HepG2 (cell line): ENCODE measurements around the gene HTR2A. TPM values are rescaled to one million over a fixed set of nuclear protein-coding genes. Genes with fewer than 3 reads are reported as not detected.

ENCODE experiments used
- ATAC-seq: fragments of 200-7000 bp; cut with Tn5 transposase; 3 replicates; pipeline ENCODE4 v1.9.1; 2020; ENCODE audit warnings: mild to moderate bottlenecking, moderate library complexity
- BruUV-seq: library from RNA; stranded (reverse); fragments of 400-500 nt; replicated peaks from 2 replicates; lab custom pipeline; 2021; lab: Mats Ljungman, UMichigan
- CTCF ChIA-PET: fragments of 300-600 bp; formaldehyde crosslinking; extraction: SDS; loops from one replicate; lab custom pipeline; 2021; ENCODE audit warnings: low total read pairs, inconsistent platforms, low intra/inter-chr PET ratio; lab: Yijun Ruan, JAX
- POLR2A ChIA-PET: fragments of 350-600 bp; sonication (Branson Sonifier 250); formaldehyde crosslinking; loops from one replicate; lab custom pipeline; 2020; ENCODE audit warnings: antibody characterized with exemption, inconsistent platforms; lab: Yijun Ruan, JAX
- DNase-seq: peaks from one replicate; pipeline ENCODE4 v3.0.0-alpha.2; 2015; ENCODE audit warnings: low spot score
- FAIRE-seq: peaks from 3 replicates; lab custom pipeline; 2011; peaks lifted over from hg19 to GRCh38; lab: Jason Lieb, UNC
- H2AFZ ChIP-seq: one replicate; pipeline ENCODE4 v1.6.1; 2011; ENCODE audit warnings: low read length, inconsistent platforms
- H3K27ac ChIP-seq: fragments of 300-600 bp; 3 replicates; pipeline ENCODE4 v1.8.0; 2011; ENCODE audit warnings: mixed run types, mild to moderate bottlenecking, mixed read lengths, low read length, inconsistent platforms; ENCODE audit not compliant: insufficient read depth; ENCODE audit errors: extremely low read length
- H3K27me3 ChIP-seq, 2 experiments: fragments of 200-600 bp in 1 of 2; 2 replicates in 1 of 2; 3 replicates in 1 of 2; pipeline versions ENCODE4 v1.6.0 to v1.8.0; 2011; ENCODE audit warnings: low read length in 2 of 2, mild to moderate bottlenecking in 2 of 2, moderate library complexity in 2 of 2, inconsistent platforms in 1 of 2; ENCODE audit not compliant: insufficient read depth in 2 of 2, control insufficient read depth in 1 of 2
- H3K36me3 ChIP-seq, 2 experiments: fragments of 200-600 bp in 1 of 2; replicated peaks in 1 of 2; 2 replicates in 1 of 2; 3 replicates in 1 of 2; pipeline versions ENCODE4 v1.5.1 to v1.8.0; 2011; ENCODE audit warnings: low read length in 2 of 2, inconsistent platforms in 1 of 2; ENCODE audit not compliant: insufficient read depth in 2 of 2, control insufficient read depth in 1 of 2
- H3K4me1 ChIP-seq: 2 replicates; pipeline ENCODE4 v1.5.1; 2012; ENCODE audit warnings: low read length, inconsistent platforms; ENCODE audit not compliant: insufficient read depth
- H3K4me2 ChIP-seq: 2 replicates; pipeline ENCODE4 v1.6.0; 2011; ENCODE audit warnings: low read depth, low read length, inconsistent platforms
- H3K4me3 ChIP-seq, 3 experiments: fragments of 200-600 bp in 1 of 3; sonication (generic), shearing (Covaris generic) in 1 of 3; replicated peaks in 1 of 3; 2 replicates each; pipeline ENCODE4 v1.5.1; 2011 to 2016; ENCODE audit warnings: low read length in 3 of 3, inconsistent platforms in 2 of 3, low read depth in 2 of 3, mild to moderate bottlenecking in 2 of 3, control low read depth in 1 of 3, mixed read lengths in 1 of 3; ENCODE audit not compliant: insufficient read depth in 1 of 3
- H3K79me2 ChIP-seq: one replicate; pipeline ENCODE4 v1.6.1; 2011; ENCODE audit warnings: low read length, inconsistent platforms; ENCODE audit not compliant: insufficient read depth
- H3K9ac ChIP-seq: 2 replicates; pipeline ENCODE4 v1.6.0; 2011; ENCODE audit warnings: mild to moderate bottlenecking, low read depth, low read length, inconsistent platforms; ENCODE audit not compliant: insufficient read depth
- H3K9me3 ChIP-seq: 2 replicates; pipeline ENCODE4 v1.5.1; 2012; ENCODE audit warnings: mild to moderate bottlenecking, low read length
- H4K20me1 ChIP-seq: 2 replicates; pipeline ENCODE4 v1.6.0; 2011; ENCODE audit warnings: inconsistent platforms, mild to moderate bottlenecking, low read length, moderate library complexity; ENCODE audit not compliant: insufficient read depth
- CBX1 ChIP-seq: IDR thresholded peaks from one replicate; pipeline ENCODE4 v1.6.1; 2016; ENCODE audit warnings: antibody characterized with exemption, low read depth
- EED ChIP-seq: sonication (generic); formaldehyde crosslinking; IDR thresholded peaks from 2 replicates; pipeline ENCODE4 v1.5.0; 2020; ENCODE audit warnings: mild to moderate bottlenecking, missing genetic modification reagents
- ISX ChIP-seq: sonication (generic); formaldehyde crosslinking; conservative IDR thresholded peaks from 2 replicates; pipeline ENCODE4 v1.5.0; 2020; ENCODE audit warnings: missing genetic modification reagents
- MXD4 ChIP-seq: IDR thresholded peaks from 2 replicates; pipeline ENCODE4 v1.6.1; 2016; ENCODE audit warnings: mild to moderate bottlenecking, missing biosample characterization, missing genetic modification reagents
- SAP130 ChIP-seq: IDR thresholded peaks from 2 replicates; pipeline ENCODE4 v1.6.1; 2016; ENCODE audit warnings: low read depth
- SMARCC2 ChIP-seq: fragments of 450-650 bp; IDR thresholded peaks from 2 replicates; pipeline ENCODE4 v1.6.1; 2017; ENCODE audit warnings: antibody characterized with exemption, mild to moderate bottlenecking
- SP5 ChIP-seq: IDR thresholded peaks from 2 replicates; pipeline ENCODE4 v1.6.1; 2016; ENCODE audit warnings: low read depth, borderline replicate concordance
- TMF1 ChIP-seq: sonication (generic); formaldehyde crosslinking; IDR thresholded peaks from 2 replicates; pipeline ENCODE4 v1.8.1; 2022; ENCODE audit warnings: low read depth, missing genetic modification reagents
- TRIM24 ChIP-seq: sonication (generic); formaldehyde crosslinking; IDR thresholded peaks from 2 replicates; pipeline ENCODE4 v1.8.0; 2022; ENCODE audit warnings: mild to moderate bottlenecking, missing genetic modification reagents
- YY1 ChIP-seq: IDR thresholded peaks from 2 replicates; pipeline ENCODE4 v1.6.1; 2011; ENCODE audit warnings: low read length, low read depth, moderate library complexity, mild to moderate bottlenecking; ENCODE audit not compliant: insufficient read depth, insufficient replicate concordance
- ZKSCAN8 ChIP-seq: IDR thresholded peaks from 2 replicates; pipeline ENCODE4 v1.6.1; 2016; ENCODE audit warnings: borderline replicate concordance, missing genetic modification reagents, missing compliant biosample characterization
- ZNF138 ChIP-seq: sonication (generic); formaldehyde crosslinking; IDR thresholded peaks from 2 replicates; pipeline ENCODE4 v1.5.0; 2020; ENCODE audit warnings: mild to moderate bottlenecking, low read depth, missing genetic modification reagents
- ZNF501 ChIP-seq: sonication (generic); formaldehyde crosslinking; IDR thresholded peaks from 2 replicates; pipeline ENCODE4 v1.5.1; 2020; ENCODE audit warnings: mild to moderate bottlenecking, moderate library complexity, missing genetic modification reagents
- ZNF556 ChIP-seq: sonication (generic); formaldehyde crosslinking; IDR thresholded peaks from 2 replicates; pipeline ENCODE4 v1.4.0; 2020; ENCODE audit warnings: mild to moderate bottlenecking, missing genetic modification reagents, borderline replicate concordance
- ZNF557 ChIP-seq: sonication (generic); formaldehyde crosslinking; IDR thresholded peaks from 2 replicates; pipeline ENCODE4 v1.4.0; 2020; ENCODE audit warnings: missing genetic modification reagents
- ZNF589 ChIP-seq: sonication (generic); formaldehyde crosslinking; conservative IDR thresholded peaks from 2 replicates; pipeline ENCODE4 v1.8.0; 2022; ENCODE audit warnings: mild to moderate bottlenecking, moderate library complexity, missing genetic modification reagents
- ZSCAN25 ChIP-seq: sonication (generic); formaldehyde crosslinking; IDR thresholded peaks from 2 replicates; pipeline ENCODE4 v1.8.0; 2022; ENCODE audit warnings: mild to moderate bottlenecking, missing genetic modification reagents
- in situ Hi-C: cut with HindIII; loops from 2 replicates; pipeline ENCODE4 v1.10.0; 2017; ENCODE audit warnings: low pct_unique_long_range_greater_than_20kb; ENCODE audit not compliant: extremely low pct_ligation_motif_present
- intact Hi-C: fragments of 100-400 bp; cut with micrococcal nuclease; formaldehyde crosslinking; loops from one replicate; pipeline ENCODE4 v1.10.0; 2022; ENCODE audit not compliant: unreplicated experiment
- polyA plus RNA-seq, 8 experiments: library from polyadenylated mRNA; depleted of rRNA in 3 of 8; stranded (reverse) in 7 of 8; unstranded in 1 of 8; fragments of >200 nt; fragmentation: Illumina TruSeq in 4 of 8; extraction: Trizol in 4 of 8; gene quantifications; 2 replicates each; pipeline versions ENCODE4 v1.2.1 to v1.2.3, GENCODE V29; 2011 to 2016; ENCODE audit warnings: low read depth in 4 of 8, missing spikeins in 1 of 8, mixed read lengths in 1 of 8; ENCODE audit not compliant: insufficient read depth in 1 of 8
- total RNA-seq, 5 experiments: library from RNA; depleted of rRNA; stranded (reverse); fragments of >200 nt; fragmentation: Illumina TruSeq; extraction: Trizol; gene quantifications; 2 replicates each; pipeline ENCODE4 v1.2.3, GENCODE V29; 2016; ENCODE audit warnings: low read depth in 1 of 5

HTR2A gene
- total and polyA plus RNA-seq, 2 of the 13 experiments (the other 11 are each of a cell fraction or from before 2014, with no cell fraction given): not detected

GRCh38 chr13:46906405-46906804 is 9.6 kb upstream of the HTR2A start:
- FAIRE-seq: no peak
- no peak for TF ChIP-seq CBX1
- no peak for TF ChIP-seq EED
- TF ChIP-seq ZNF501: no peak
- TF ChIP-seq ZSCAN25 (CRISPR knock-in tag): no peak
- no peak for TF ChIP-seq MXD4 (CRISPR knock-in tag)
- no peak for TF ChIP-seq ISX (CRISPR knock-in tag)
- TF ChIP-seq SMARCC2: no peak
- TF ChIP-seq ZNF589: no peak
- TF ChIP-seq ZNF557: no peak
- no peak for TF ChIP-seq ZNF556
- TF ChIP-seq TRIM24: no peak
- no peak for TF ChIP-seq ZKSCAN8 (CRISPR knock-in tag)
- no peak for TF ChIP-seq SAP130 (CRISPR knock-in tag)
- no peak for TF ChIP-seq YY1
- TF ChIP-seq ZNF138 (CRISPR knock-in tag): no peak
- TF ChIP-seq SP5: no peak
- no peak for TF ChIP-seq TMF1 (CRISPR knock-in tag)

More at GRCh38 chr13:46906405-46906804, 9.6 kb upstream of the HTR2A start:
- no peaks in the 10 kb centered on the region for H4K20me1 ChIP-seq
- H3K27ac ChIP-seq: no peak overlapping the region
- in situ Hi-C loops (no loop called here), intact Hi-C loops (no loop called here)
- no TSS peak for BruUV-seq
- H3K9me3 ChIP-seq: no peaks in the 10 kb centered on the region
- DNase-seq: no peak
- CTCF ChIA-PET: no interaction called here
- H3K4me1 ChIP-seq: no peaks in the 10 kb centered on the region
- no peak overlapping the region for H3K4me2 ChIP-seq
- no peak overlapping the region for H3K4me3 ChIP-seq
- no peaks in the 10 kb centered on the region; a peak in 1 of 5 replicates for H3K27me3 ChIP-seq
- ATAC-seq: no peak
- no peak overlapping the region for H2AFZ ChIP-seq
- POLR2A ChIA-PET: no interaction called here
- H3K9ac ChIP-seq: no peak overlapping the region
- H3K36me3 ChIP-seq: no peaks in the 10 kb centered on the region
- H3K79me2 ChIP-seq: no peaks in the 10 kb centered on the region
